Esophagus mucosa (tissue), 1 donor: ENCODE measurements around the gene LRRC18. TPM values are rescaled to one million over a fixed set of nuclear protein-coding genes. Genes with fewer than 3 reads are reported as not detected.

Source experiments
- ATAC-seq: fragments of 200-7000 bp; cut with Tn5 transposase; one replicate; pipeline ENCODE4 v1.9.1; 2020
- total RNA-seq: library from RNA; stranded (reverse); gene quantifications from one replicate; pipeline ENCODE4 v1.2.4, GENCODE V29; 2023
- donor health status: DM: yes; HTN: yes; CAD: no.

The LRRC18 gene
- total RNA-seq, 1 donor from 2014 or later = not detected

GRCh38 chr10:48878091-48878490 lies 61.5 kb downstream of the LRRC18 start:
- ATAC-seq = no peak

GRCh38 chr10:48872234-48872633 lies 67.4 kb downstream of the LRRC18 start:
- ATAC-seq = no peak

Other genes starting within 250 kb of the LRRC18 start
- 0.68 TPM for gene VSTM4, start 175.7 kb upstream of the LRRC18 start, total RNA-seq
- not detected for gene FAM170B, start 194.2 kb upstream of the LRRC18 start, total RNA-seq
- 3.8 TPM for gene TMEM273, start 248.6 kb upstream of the LRRC18 start, total RNA-seq